Activated CD4-positive, alpha-beta T cell treated with anti-CD3 and anti-CD28 coated beads, Interleukin-2, amount 50 U/mL, for 48 hours (primary cell): Measurements from ENCODE around the gene CACNA2D2.

ENCODE experiments used
- DNase-seq, 2 experiments: peaks; one replicate each; pipeline ENCODE4 v3.0.0-alpha.2; 2020

CACNA2D2 gene

GRCh38 chr3:50389414-50389767 lies 114.0 kb downstream of the CACNA2D2 start:
- DNase-seq: no peak

GRCh38 chr3:50388720-50389413 lies 114.6 kb downstream of the CACNA2D2 start:
- DNase-seq: no peak

GRCh38 chr3:50388016-50388719 lies 115.3 kb downstream of the CACNA2D2 start:
- no peak for DNase-seq

GRCh38 chr3:50385754-50386153 lies 117.7 kb downstream of the CACNA2D2 start:
- no peak for DNase-seq

- no peak for DNase-seq
Measured at GRCh38 chr3:50383750-50384149, 119.7 kb downstream of the CACNA2D2 start.

GRCh38 chr3:50382722-50383121 lies 120.7 kb downstream of the CACNA2D2 start:
- no peak for DNase-seq

- no peak for DNase-seq
Measured at GRCh38 chr3:50381383-50381782, 122.1 kb downstream of the CACNA2D2 start.

GRCh38 chr3:50380405-50381085 lies 122.9 kb downstream of the CACNA2D2 start:
- DNase-seq: no peak

GRCh38 chr3:50378757-50379156 lies 124.7 kb downstream of the CACNA2D2 start:
- no peak for DNase-seq

- DNase-seq: no peak
Measured at GRCh38 chr3:50378024-50378423, 125.4 kb downstream of the CACNA2D2 start.

- no peak for DNase-seq
Measured at GRCh38 chr3:50375258-50375931, 128.0 kb downstream of the CACNA2D2 start.

- DNase-seq: no peak
Measured at GRCh38 chr3:50374363-50375257, 128.8 kb downstream of the CACNA2D2 start.

GRCh38 chr3:50373146-50374051 lies 130.0 kb downstream of the CACNA2D2 start:
- no peak for DNase-seq

GRCh38 chr3:50372349-50372748 lies 131.1 kb downstream of the CACNA2D2 start:
- DNase-seq: no peak

- DNase-seq: no peak
Measured at GRCh38 chr3:50371133-50371685, 132.2 kb downstream of the CACNA2D2 start.

- no peak for DNase-seq
Measured at GRCh38 chr3:50370594-50370993, 132.8 kb downstream of the CACNA2D2 start.

GRCh38 chr3:50369012-50369670 lies 134.3 kb downstream of the CACNA2D2 start:
- DNase-seq: no peak

- DNase-seq: no peak
Measured at GRCh38 chr3:50365842-50366220, 137.6 kb downstream of the CACNA2D2 start.

GRCh38 chr3:50365080-50365841 lies 138.2 kb downstream of the CACNA2D2 start:
- peak; percentile 94 to 96 for DNase-seq
